A673 (cell line): Measurements from ENCODE around the gene FGFBP2.

Experiments used
- CTCF ChIP-seq: fragments of 300-800, 200-600 bp; sonication (generic); conservative IDR thresholded peaks from 2 replicates; pipeline ENCODE4 v1.5.1; 2017; ENCODE audit warnings: low read depth, mild to moderate bottlenecking, antibody characterized with exemption, low read length, moderate library complexity, mixed read lengths
- EZH2 ChIP-seq: fragments of 200-600 bp; sonication (generic); IDR thresholded peaks from 2 replicates; pipeline ENCODE4 v1.6.1; 2017; ENCODE audit warnings: borderline replicate concordance, low read depth, mild to moderate bottlenecking, mixed read lengths, antibody characterized with exemption, low read length; ENCODE audit not compliant: poor library complexity, severe bottlenecking

GRCh38 chr4:15914736-15915135, 48.2 kb downstream of the FGFBP2 start:
- no peak for TF ChIP-seq CTCF
- no peak for TF ChIP-seq EZH2
